AG04449 (cell line): ENCODE measurements around the gene LRP1B.
A peak's percentile ranks its signal among the peaks of the same experiment; 100 is the strongest.

Experiments used
- CTCF ChIA-PET: fragments of 350-600 bp; formaldehyde crosslinking; extraction: SDS; loops from one replicate; lab custom pipeline; 2021; ENCODE audit warnings: antibody characterized with exemption; lab: Yijun Ruan, JAX
- POLR2A ChIA-PET: fragments of 400-600, 350-600 bp; formaldehyde crosslinking; extraction: SDS; loops from one replicate; lab custom pipeline; 2020; ENCODE audit warnings: antibody characterized with exemption, inconsistent platforms; lab: Yijun Ruan, JAX
- DNase-seq: peaks from one replicate; pipeline ENCODE4 v3.0.0-alpha.2; 2010; ENCODE audit warnings: low read depth, low spot score
- H3K4me3 ChIP-seq: 2 replicates; pipeline ENCODE4 v1.5.1; 2011; ENCODE audit warnings: low read depth, mild to moderate bottlenecking, control low read depth, low read length
- TF ChIP-seq, protein P1 (sequence below): IDR thresholded peaks from one replicate; pipeline ENCODE4 v1.5.1; 2011; ENCODE audit warnings: mild to moderate bottlenecking, moderate library complexity, low read length, control low read depth, inconsistent platforms; ENCODE audit not compliant: insufficient read depth; ENCODE audit errors: missing control alignments

LRP1B gene

DNA sequence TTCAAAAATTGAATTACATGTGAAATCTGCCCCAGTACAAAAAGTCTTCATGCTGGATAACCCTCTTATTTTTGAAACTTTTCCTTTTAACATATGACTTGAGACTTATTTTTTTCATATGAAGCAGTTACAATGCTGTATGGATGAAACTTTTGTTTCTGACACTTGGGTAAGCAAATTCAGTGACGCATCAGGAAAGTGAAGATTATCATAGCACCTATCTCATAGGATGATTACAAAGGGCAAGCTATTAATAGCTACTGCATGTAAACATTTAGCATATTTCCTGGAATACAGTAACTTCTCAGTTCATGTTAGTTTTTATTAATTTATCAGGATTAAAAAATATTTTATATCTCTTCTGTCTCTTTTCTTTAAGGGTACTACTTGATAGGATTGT lies 1109.2 kb downstream of the LRP1B start:
- no peak for DNase-seq
- H3K4me3 ChIP-seq: no peak overlapping the region
- TF ChIP-seq, protein P1, sequence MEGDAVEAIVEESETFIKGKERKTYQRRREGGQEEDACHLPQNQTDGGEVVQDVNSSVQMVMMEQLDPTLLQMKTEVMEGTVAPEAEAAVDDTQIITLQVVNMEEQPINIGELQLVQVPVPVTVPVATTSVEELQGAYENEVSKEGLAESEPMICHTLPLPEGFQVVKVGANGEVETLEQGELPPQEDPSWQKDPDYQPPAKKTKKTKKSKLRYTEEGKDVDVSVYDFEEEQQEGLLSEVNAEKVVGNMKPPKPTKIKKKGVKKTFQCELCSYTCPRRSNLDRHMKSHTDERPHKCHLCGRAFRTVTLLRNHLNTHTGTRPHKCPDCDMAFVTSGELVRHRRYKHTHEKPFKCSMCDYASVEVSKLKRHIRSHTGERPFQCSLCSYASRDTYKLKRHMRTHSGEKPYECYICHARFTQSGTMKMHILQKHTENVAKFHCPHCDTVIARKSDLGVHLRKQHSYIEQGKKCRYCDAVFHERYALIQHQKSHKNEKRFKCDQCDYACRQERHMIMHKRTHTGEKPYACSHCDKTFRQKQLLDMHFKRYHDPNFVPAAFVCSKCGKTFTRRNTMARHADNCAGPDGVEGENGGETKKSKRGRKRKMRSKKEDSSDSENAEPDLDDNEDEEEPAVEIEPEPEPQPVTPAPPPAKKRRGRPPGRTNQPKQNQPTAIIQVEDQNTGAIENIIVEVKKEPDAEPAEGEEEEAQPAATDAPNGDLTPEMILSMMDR: no peak
- ChIA-PET CTCF (no interaction called here), POLR2A (no interaction called here)

DNA sequence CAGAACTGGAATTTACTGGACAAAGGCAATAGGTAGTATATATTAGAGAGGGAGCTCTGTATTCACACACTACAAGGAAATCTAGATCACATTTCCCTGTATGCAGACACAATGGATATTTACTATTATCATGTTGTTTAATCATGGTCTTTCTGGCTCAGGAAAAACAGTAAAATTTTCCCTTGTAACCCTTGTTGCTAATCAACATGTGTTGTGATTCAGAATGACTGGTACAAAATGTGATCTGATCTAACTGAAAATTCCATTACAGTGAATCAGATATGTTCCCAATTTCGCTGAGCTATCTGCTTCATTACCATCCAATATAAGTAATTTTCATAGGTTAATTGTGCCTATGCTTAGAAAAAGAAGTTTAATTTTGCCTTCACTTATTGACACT lies 1109.7 kb downstream of the LRP1B start:
- peak; percentile 31 for DNase-seq
- CTCF ChIA-PET: no interaction called here
- POLR2A ChIA-PET: no interaction called here
- TF ChIP-seq, protein P1: no peak
- no peak overlapping the region for H3K4me3 ChIP-seq

GRCh38 chr2:141020346-141020745 lies 1110.5 kb downstream of the LRP1B start:
- H3K4me3 ChIP-seq: no peak overlapping the region
- no peak for DNase-seq
- ChIA-PET POLR2A (no interaction called here), CTCF (no interaction called here)
- TF ChIP-seq, protein P1: no peak

GRCh38 chr2:141015341-141016047 lies 1115.3 kb downstream of the LRP1B start:
- H3K4me3 ChIP-seq: no peak overlapping the region
- TF ChIP-seq, protein P1: no peak
- peak; percentile 17 for DNase-seq
- ChIA-PET CTCF (no interaction called here), POLR2A (no interaction called here)

DNA sequence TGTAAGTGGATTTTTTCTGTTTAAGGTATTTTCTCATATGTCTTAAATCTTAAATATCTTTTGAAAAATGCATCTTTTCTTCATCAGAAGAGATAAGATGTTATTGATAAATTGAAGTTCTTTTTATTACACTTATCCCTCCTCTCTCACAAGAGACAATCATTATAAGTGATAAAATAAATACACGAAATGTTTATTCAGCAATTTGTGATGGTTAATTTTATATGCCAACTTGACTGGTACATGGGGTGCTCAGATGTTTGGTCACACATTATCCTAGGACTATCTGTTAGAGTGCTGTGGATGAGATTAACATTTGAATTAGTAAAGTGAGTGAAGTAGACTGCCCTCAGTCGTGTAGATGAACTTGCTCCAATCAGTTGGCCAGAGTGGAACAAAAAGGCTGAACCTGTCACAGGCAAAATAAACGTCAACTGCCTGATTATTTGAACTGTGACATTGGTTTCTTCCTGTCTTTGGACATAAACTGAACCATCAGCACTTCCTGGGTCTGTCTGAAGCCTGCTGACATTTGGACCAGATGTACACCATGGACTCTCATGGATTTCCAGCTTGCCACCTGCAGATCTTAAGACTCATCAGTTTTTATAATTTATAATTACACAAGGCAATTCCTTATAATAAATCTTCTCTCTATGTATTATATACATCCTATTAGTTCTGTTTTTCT lies 1126.7 kb downstream of the LRP1B start:
- POLR2A ChIA-PET: no interaction called here
- CTCF ChIA-PET: no interaction called here
- no peak overlapping the region for H3K4me3 ChIP-seq
- no peak for DNase-seq
- TF ChIP-seq, protein P1: no peak

- ChIA-PET CTCF (no interaction called here), POLR2A (no interaction called here)
- DNase-seq: no peak
- TF ChIP-seq, protein P1: no peak
- no peak overlapping the region for H3K4me3 ChIP-seq
These were observed 1129.1 kb downstream of the LRP1B start for GRCh38 chr2:141001750-141002149.
